ENCODE data around the gene SSBP3. TPM values are rescaled to one million over a fixed set of nuclear protein-coding genes. Genes with fewer than 3 reads are reported as not detected.
"Not testable (repeated sequence)": the region's sequence is repeated elsewhere in the genome, so short reads cannot be mapped to it uniquely, and the experiment has no call there.

SSBP3 gene
- total RNA-seq, 1 experiment from 2014 or later = 26.5 TPM

DNA sequence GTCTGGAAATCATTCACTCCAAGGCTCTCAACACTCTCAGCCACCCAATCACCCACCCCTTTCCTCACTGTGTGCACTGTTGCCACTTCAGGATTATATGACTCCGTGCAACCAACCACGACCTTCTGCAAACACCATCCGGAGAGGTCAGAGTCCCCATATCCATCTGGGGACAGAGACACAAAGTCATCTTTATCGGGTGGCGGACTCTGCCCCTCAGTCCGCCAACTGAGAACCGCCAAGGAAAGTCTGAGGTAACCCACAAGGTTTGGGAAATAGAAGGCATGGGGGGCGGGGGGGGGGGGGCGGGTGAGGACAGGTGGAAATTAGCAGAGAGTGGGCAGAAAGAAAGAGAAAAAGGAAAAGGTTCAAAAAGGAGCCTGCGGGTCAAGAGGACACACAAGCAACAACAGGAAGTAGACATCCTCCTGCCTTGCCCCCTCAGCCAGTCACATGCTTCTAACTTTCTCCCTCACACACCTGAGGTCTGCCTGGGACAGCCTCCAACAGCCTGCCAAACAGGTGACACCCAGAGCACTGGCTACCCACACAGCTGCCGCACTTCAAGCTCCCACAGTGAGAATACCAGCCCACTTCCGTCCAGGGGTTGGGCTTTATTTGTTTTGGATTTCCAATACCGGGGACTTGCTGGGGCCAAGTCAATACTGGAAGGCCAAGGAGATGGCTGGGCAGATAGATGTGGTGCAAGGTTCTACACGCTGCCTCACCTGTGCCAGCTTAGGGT is 58.1 kb downstream of the SSBP3 start:
- POLR2A ChIA-PET (ENCODE audit: unreplicated experiment) = no interaction called here
- intact Hi-C loops (cut with micrococcal nuclease; ENCODE audit: unreplicated experiment) = no loop called here

GRCh38 chr1:54347261-54347954 is 58.8 kb downstream of the SSBP3 start:
- no peak overlapping the region for H3K4me2 ChIP-seq
- H2AFZ ChIP-seq = no peak overlapping the region
- no peak overlapping the region for H3K4me3 ChIP-seq
- ChIA-PET POLR2A (ENCODE audit: unreplicated experiment) (no interaction called here), CTCF (no interaction called here)
- no peaks in the 10 kb centered on the region for H3K36me3 ChIP-seq (ENCODE audit: low read depth)
- H3K79me2 ChIP-seq (ENCODE audit: low read depth) = no peaks in the 10 kb centered on the region
- no peaks in the 10 kb centered on the region for H3K9me3 ChIP-seq (ENCODE audit: insufficient read depth, low read depth)
- no peaks in the 10 kb centered on the region for H3K27me3 ChIP-seq (ENCODE audit: insufficient read depth, low read depth)
- intact Hi-C loops (cut with micrococcal nuclease; ENCODE audit: unreplicated experiment) = no loop called here
- H4K20me1 ChIP-seq (ENCODE audit: insufficient read depth) = no peaks in the 10 kb centered on the region
- H3K4me1 ChIP-seq (replicated peaks; ENCODE audit: insufficient read depth) = no peaks in the 10 kb centered on the region
- H3K9me2 ChIP-seq (ENCODE audit: insufficient read depth) = no peaks in the 10 kb centered on the region
- H3F3A ChIP-seq (ENCODE audit: insufficient read depth, low read depth) = no peaks in the 10 kb centered on the region
- H3K27ac ChIP-seq = no peak overlapping the region
- no peak for DNase-seq
- no peak for TF ChIP-seq EZH2 (IDR thresholded peaks at IDR 0.05; ENCODE audit: low read depth)
- no peak for TF ChIP-seq CTCF (conservative IDR thresholded peaks at IDR 0.05)
- no TSS peak for BruUV-seq (replicated peaks)

More for the DNA sequence above, 58.1 kb downstream of the SSBP3 start:
- DNase-seq = no peak
- no peaks in the 10 kb centered on the region for H3K9me2 ChIP-seq (ENCODE audit: insufficient read depth)
- no peak overlapping the region for H2AFZ ChIP-seq
- no peaks in the 10 kb centered on the region for H3K4me1 ChIP-seq (replicated peaks; ENCODE audit: insufficient read depth)
- H3F3A ChIP-seq (ENCODE audit: insufficient read depth, low read depth) = no peaks in the 10 kb centered on the region
- no peak overlapping the region for H3K4me3 ChIP-seq
- no peaks in the 10 kb centered on the region for H3K27me3 ChIP-seq (ENCODE audit: insufficient read depth, low read depth)
- H3K4me2 ChIP-seq = no peak overlapping the region
- no peak overlapping the region for H3K27ac ChIP-seq
- TF ChIP-seq CTCF (conservative IDR thresholded peaks at IDR 0.05) (no peak), EZH2 (IDR thresholded peaks at IDR 0.05; ENCODE audit: low read depth) (no peak)
- no peaks in the 10 kb centered on the region for H3K79me2 ChIP-seq (ENCODE audit: low read depth)
- BruUV-seq (replicated peaks) = no TSS peak
- CTCF ChIA-PET = interaction anchor here (0.5 kb wide), 1 partner anchor 702 kb away, joined by 3 read pairs; no protein-coding TSS in a partner anchor
- no peaks in the 10 kb centered on the region for H4K20me1 ChIP-seq (ENCODE audit: insufficient read depth)
- H3K36me3 ChIP-seq (ENCODE audit: low read depth) = no peaks in the 10 kb centered on the region
- no peaks in the 10 kb centered on the region for H3K9me3 ChIP-seq (ENCODE audit: insufficient read depth, low read depth)

GRCh38 chr1:54345548-54345947 is 60.6 kb downstream of the SSBP3 start:
- H3K4me1 ChIP-seq (replicated peaks; ENCODE audit: insufficient read depth); H3F3A ChIP-seq (ENCODE audit: insufficient read depth, low read depth); H3K27me3 ChIP-seq (ENCODE audit: insufficient read depth, low read depth); H3K4me2 ChIP-seq; POLR2A ChIA-PET (ENCODE audit: unreplicated experiment); H3K9me3 ChIP-seq (ENCODE audit: insufficient read depth, low read depth); H2AFZ ChIP-seq; intact Hi-C loops (cut with micrococcal nuclease; ENCODE audit: unreplicated experiment); H3K9me2 ChIP-seq (ENCODE audit: insufficient read depth); DNase-seq; BruUV-seq (replicated peaks); H4K20me1 ChIP-seq (ENCODE audit: insufficient read depth); H3K4me3 ChIP-seq; H3K36me3 ChIP-seq (ENCODE audit: low read depth); H3K79me2 ChIP-seq (ENCODE audit: low read depth); H3K27ac ChIP-seq: not testable (repeated sequence)
- CTCF ChIA-PET = interaction anchor here (0.5 kb wide), 1 partner anchor 129 kb away, joined by 3 read pairs; no protein-coding TSS in a partner anchor
